Activated CD4-positive, CD25-positive, alpha-beta regulatory T cell treated with anti-CD3 and anti-CD28 coated beads, Interleukin-2, amount 50 U/mL, for 72 hours (primary cell): ENCODE results near the gene ABCC6.
"Not testable (repeated sequence)": the region's sequence is repeated elsewhere in the genome, so short reads cannot be mapped to it uniquely, and the experiment has no call there.

Experiments used
- DNase-seq: peaks from one replicate; pipeline ENCODE4 v3.0.0; 2021

The ABCC6 gene

DNA sequence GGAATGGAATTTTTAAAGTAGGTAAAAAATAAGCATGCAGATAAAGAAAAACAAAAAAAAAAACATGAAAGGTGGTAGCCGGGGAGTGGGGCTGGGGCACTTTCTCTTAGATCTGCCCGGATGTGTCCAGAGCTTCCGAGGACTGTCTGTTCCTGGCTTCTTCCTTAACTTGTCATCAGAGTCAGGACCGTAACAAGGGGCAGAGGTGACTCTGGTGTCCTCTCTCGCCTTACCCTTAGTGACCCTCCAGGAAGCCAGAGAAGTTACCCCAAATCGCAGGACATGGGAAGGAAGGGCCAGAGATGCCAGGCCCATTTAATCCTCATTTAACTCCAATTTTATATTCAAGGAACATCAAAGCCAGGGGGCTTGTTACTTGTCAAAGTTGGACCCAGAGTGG lies 115.5 kb downstream of the ABCC6 start:
- no peak for DNase-seq

DNA sequence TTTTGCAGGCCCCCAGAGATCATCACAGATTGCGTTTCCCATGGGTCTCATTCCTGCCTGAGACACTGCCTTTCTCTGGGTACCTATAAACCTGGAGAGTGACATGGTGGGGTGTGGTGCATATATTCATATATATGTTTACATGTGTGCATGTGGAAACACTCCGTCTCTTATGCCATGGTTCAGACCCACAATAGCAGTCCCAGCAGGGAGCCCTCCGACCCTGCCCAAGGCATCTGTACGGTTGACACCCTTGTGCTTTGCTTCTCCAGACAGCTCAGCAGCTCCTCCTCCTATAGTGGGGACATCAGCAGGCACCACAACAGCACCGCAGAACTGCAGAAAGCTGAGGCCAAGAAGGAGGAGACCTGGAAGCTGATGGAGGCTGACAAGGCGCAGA lies 116.8 kb downstream of the ABCC6 start:
- no peak for DNase-seq

DNA sequence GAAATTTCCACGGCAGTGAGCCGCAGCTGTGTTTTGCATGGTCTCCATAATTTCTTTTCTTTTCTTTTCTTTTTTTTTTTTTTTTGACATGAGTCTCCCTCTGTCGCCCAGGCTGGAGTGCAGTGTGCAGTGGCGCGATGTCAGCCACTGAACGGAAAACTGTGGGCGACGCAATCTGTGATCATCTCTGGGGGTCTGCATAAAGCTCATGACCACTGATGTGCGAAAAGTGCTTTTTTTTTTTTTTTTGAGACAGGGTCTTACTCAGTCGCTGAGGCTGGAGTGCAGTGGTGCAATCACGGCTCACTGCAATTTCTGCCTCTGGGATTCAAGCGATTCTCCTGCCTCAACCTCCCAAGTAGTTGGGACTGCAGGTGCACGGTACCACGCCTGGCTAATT lies 117.6 kb downstream of the ABCC6 start:
- no peak for DNase-seq

DNA sequence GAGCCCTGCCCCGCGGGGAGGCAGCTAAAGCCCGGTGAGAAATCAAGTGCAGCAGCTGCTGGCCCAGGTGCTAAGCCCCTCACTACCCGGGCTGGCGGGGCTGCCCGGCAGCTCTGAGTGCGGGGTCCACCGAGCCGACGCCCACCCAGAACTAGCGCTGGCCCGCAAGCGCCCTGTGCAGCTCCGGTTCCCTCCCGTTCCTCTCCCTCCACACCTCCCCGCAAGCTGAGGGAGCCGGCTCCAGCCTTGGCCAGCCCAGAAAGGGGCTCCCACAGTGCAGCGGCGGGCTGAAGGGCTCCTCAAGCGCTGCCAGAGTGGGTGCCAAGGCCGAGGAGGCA lies 118.5 kb downstream of the ABCC6 start:
- DNase-seq: not testable (repeated sequence)

DNA sequence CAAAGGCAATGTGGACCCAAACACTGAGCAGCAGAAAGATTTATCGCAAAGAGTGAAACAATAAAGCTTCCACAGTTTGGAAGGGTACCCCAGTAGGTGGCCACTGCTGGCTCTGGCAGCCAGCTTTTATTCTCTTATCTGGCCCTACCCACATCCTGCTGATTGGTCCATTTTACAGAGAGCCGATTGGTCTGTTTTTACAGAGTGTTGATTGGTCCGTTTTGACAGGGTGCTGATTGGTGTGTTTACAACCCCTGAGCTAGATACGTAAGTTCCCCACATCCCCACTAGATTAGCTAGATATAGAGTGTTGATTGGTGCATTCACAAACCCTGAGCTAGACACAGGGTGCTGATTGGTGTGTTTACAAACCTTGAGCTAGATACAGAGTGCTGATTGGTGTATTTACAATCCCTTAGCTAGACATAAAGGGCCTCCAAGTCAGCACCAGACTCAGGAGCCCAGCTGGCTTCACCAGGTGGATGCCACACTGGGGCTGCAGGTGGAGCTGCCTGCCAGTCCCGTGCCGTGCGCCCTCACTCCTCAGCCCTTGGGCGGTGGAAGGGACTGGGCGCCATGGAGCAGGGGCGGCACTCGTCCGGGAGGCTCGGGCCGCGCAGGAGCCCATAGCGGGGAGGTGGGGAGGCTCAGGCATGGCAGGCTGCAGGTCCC lies 119.0 kb downstream of the ABCC6 start:
- not testable (repeated sequence) for DNase-seq

DNA sequence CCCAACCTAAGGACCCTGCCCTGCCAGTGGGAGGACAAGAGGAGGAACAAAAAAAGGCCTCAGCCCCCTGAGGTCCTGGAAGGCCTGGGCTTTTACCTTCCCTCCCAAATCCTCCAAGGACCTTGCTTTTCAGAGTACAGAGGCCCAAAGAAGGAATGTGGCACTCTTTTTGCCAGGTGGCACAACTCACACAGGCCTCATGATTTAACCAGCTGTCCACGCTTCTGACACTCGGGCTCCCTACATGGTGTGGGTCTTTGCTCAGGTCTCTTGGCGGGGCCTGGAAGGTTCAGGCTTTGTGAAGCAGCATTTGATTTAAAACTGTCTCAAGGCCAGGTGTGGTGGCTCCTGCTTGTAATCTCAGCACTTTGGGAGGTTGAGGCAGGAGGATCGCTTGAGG lies 120.6 kb downstream of the ABCC6 start:
- no peak for DNase-seq

DNA sequence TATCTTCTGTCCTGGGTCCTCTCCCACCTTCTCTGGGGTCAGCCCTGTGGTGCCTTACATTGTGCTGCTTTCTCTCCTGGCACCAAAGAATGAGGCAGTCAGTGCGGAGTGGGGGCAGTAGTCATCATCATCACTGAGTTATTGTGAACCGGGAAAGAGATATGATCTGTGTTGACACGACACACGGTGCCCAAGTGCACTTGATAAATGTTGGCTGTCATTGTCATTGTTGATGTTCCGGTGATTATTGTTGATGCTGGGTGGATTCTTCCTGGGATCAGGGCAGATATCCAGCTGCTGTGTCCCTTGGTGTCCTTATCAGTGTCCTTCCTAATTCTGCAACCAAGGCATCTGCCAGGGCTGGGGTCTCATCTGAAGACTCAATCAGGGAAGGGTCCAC lies 121.7 kb downstream of the ABCC6 start:
- DNase-seq: no peak

DNA sequence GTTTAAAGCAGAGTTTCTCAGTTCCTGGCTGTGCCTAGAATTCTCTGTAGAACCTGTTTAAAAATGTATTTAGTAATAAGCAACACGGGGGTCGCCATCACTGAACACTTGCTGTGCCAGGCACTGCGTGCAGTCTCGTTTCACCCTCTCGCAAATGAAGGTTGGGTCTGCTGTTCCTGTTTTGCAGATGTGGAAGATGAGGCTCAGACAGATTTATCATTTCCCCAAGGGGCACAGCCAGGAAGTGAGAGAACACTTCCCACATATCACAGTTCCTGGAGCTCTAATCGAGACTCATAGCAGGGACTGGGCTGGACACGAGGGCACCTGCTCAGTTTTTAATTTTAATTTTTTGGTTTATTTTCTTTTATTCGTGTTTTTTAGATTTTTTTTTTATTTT lies 122.7 kb downstream of the ABCC6 start:
- no peak for DNase-seq

DNA sequence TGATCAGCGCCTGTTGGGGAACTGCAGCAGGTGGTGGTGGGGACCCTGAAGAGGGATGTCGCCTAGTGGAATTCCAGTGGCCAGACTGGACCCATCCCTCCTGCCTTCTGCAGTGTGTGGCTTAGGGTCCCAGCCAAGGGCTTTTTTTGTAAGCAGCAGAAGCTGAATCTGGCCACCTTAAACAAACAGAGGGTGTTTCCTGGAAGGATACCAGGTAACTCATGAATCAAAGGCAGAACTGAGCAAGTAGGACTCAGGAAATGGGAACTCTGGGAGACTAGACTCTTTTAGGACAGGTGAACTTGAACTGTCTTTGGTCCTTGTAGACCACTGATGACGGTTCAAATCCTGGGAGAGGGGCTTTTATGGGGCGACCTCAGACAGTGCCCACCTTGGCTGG lies 124.0 kb downstream of the ABCC6 start:
- DNase-seq: no peak
